ENCODE data around the gene PRPSAP1. TPM values are rescaled to one million over a fixed set of nuclear protein-coding genes. Genes with fewer than 3 reads are reported as not detected.

The PRPSAP1 gene
- total RNA-seq, 1 experiment from 2014 or later = 42.6 TPM

GRCh38 chr17:76357597-76358158 is 4.0 kb upstream of the PRPSAP1 start:
- H3K27ac Mint-ChIP-seq (ENCODE audit: unreplicated experiment) = no peak overlapping the region
- no peak overlapping the region for H3K4me3 Mint-ChIP-seq (ENCODE audit: low read depth, unreplicated experiment)
- peaks cover 20% of the 10 kb centered on the region for H3K4me1 Mint-ChIP-seq (ENCODE audit: low read depth, unreplicated experiment)
- intact Hi-C loops (cut with micrococcal nuclease; ENCODE audit: unreplicated experiment) = no loop called here
- H3K9me3 Mint-ChIP-seq (ENCODE audit: low read depth, unreplicated experiment) = no peaks in the 10 kb centered on the region
- no TSS peak for BruUV-seq (replicated peaks)
- peaks cover 21% of the 10 kb centered on the region for H3K36me3 Mint-ChIP-seq (ENCODE audit: insufficient read depth, unreplicated experiment)
- TF ChIP-seq CTCF (IDR thresholded peaks at IDR 0.05; ENCODE audit: unreplicated experiment) = no peak
- CTCF ChIA-PET = interaction anchor here (0.6 kb wide), 1 partner anchor 24 kb away, joined by 3 read pairs; no protein-coding TSS in a partner anchor
- H3K27me3 Mint-ChIP-seq (ENCODE audit: unreplicated experiment) = peaks cover 8% of the 10 kb centered on the region
- no peak for DNase-seq

GRCh38 chr17:76356803-76357456 is 3.2 kb upstream of the PRPSAP1 start:
- no peak for DNase-seq
- no TSS peak for BruUV-seq (replicated peaks)
- intact Hi-C loops (cut with micrococcal nuclease; ENCODE audit: unreplicated experiment) = no loop called here
- CTCF ChIA-PET = interaction anchor here (1.2 kb wide), 1 partner anchor 27 kb away, joined by 3 read pairs; the partner anchor contains the start of gene SPHK1
- no peak for TF ChIP-seq CTCF (IDR thresholded peaks at IDR 0.05; ENCODE audit: unreplicated experiment)
- H3K4me3 Mint-ChIP-seq (ENCODE audit: low read depth, unreplicated experiment) = no peak overlapping the region
- peaks cover 28% of the 10 kb centered on the region for H3K36me3 Mint-ChIP-seq (ENCODE audit: insufficient read depth, unreplicated experiment)
- H3K4me1 Mint-ChIP-seq (ENCODE audit: low read depth, unreplicated experiment) = peaks cover 25% of the 10 kb centered on the region
- H3K27me3 Mint-ChIP-seq (ENCODE audit: unreplicated experiment) = peaks cover 4% of the 10 kb centered on the region
- H3K9me3 Mint-ChIP-seq (ENCODE audit: low read depth, unreplicated experiment) = no peaks in the 10 kb centered on the region
- no peak overlapping the region for H3K27ac Mint-ChIP-seq (ENCODE audit: unreplicated experiment)

- no peak for DNase-seq
- Mint-ChIP-seq H3K9me3 (ENCODE audit: low read depth, unreplicated experiment) (no peaks in the 10 kb centered on the region), H3K36me3 (ENCODE audit: insufficient read depth, unreplicated experiment) (peaks cover 30% of the 10 kb centered on the region), H3K4me1 (ENCODE audit: low read depth, unreplicated experiment) (peaks cover 30% of the 10 kb centered on the region), H3K27me3 (ENCODE audit: unreplicated experiment) (no peaks in the 10 kb centered on the region), H3K27ac (ENCODE audit: unreplicated experiment) (peak overlapping the region; percentile 98), H3K4me3 (ENCODE audit: low read depth, unreplicated experiment) (peak overlapping the region; percentile 96)
- BruUV-seq (replicated peaks) = no TSS peak
- CTCF ChIA-PET = interaction anchor here (0.6 to 1.7 kb wide), 2 partner anchors 15 to 19 kb away, joined by 3 to 12 read pairs; no protein-coding TSS in a partner anchor
- TF ChIP-seq CTCF (IDR thresholded peaks at IDR 0.05; ENCODE audit: unreplicated experiment) = no peak
- intact Hi-C loops (cut with micrococcal nuclease; ENCODE audit: unreplicated experiment) = no loop called here
Measured at GRCh38 chr17:76354747-76355310, 1.1 kb upstream of the PRPSAP1 start.

- intact Hi-C loops (cut with micrococcal nuclease; ENCODE audit: unreplicated experiment) = no loop called here
- BruUV-seq (replicated peaks) = no TSS peak
- CTCF ChIA-PET = interaction anchor here (0.8 to 1.9 kb wide), 9 partner anchors 9 to 247 kb away, joined by 3 to 12 read pairs (median 4); no protein-coding TSS in a partner anchor
- H3K36me3 Mint-ChIP-seq (ENCODE audit: insufficient read depth, unreplicated experiment) = peaks cover 30% of the 10 kb centered on the region
- TF ChIP-seq CTCF (IDR thresholded peaks at IDR 0.05; ENCODE audit: unreplicated experiment) = no peak
- peaks cover 30% of the 10 kb centered on the region for H3K4me1 Mint-ChIP-seq (ENCODE audit: low read depth, unreplicated experiment)
- no peaks in the 10 kb centered on the region for H3K9me3 Mint-ChIP-seq (ENCODE audit: low read depth, unreplicated experiment)
- H3K4me3 Mint-ChIP-seq (ENCODE audit: low read depth, unreplicated experiment) = peak overlapping the region; percentile 96
- no peaks in the 10 kb centered on the region for H3K27me3 Mint-ChIP-seq (ENCODE audit: unreplicated experiment)
- peak overlapping the region; percentile 98 for H3K27ac Mint-ChIP-seq (ENCODE audit: unreplicated experiment)
- no peak for DNase-seq
Measured at GRCh38 chr17:76354317-76354729, 607 bp upstream of the PRPSAP1 start.
